ENCODE results near the gene HEATR1.
"Not testable (repeated sequence)": the region's sequence is repeated elsewhere in the genome, so short reads cannot be mapped to it uniquely, and the experiment has no call there.

Gene HEATR1

DNA sequence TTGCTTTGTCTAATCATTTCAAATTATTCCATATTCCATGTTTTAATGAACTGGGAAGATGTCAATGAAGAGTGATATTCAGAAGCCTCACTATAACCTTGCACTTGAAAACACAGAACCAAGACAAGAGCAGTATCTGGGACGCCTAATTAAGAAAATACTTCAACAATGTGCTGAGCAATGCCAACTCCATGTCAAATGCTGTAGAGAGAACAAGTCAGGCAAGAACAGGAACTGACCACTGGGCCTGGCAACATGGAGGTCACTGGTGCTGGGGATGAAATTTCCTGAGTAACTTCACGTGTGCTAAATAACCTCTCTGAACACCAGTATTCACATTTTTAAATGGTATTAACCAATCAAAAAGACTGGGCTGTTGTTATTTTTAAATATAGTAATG is 22.8 kb downstream of the HEATR1 start:
- Histone ChIP-seq H3K27me3 (ENCODE audit: insufficient read depth, low read depth) (no peaks in the 10 kb centered on the region), H3K79me2 (ENCODE audit: insufficient read depth, low read depth) (no peaks in the 10 kb centered on the region), H3K36me3 (ENCODE audit: insufficient read depth) (peaks cover 36% of the 10 kb centered on the region; the same call in 1 of the 2 replicates), H3K27ac (no peak overlapping the region), H3K9ac (no peak overlapping the region), H2AFZ (ENCODE audit: low read depth) (no peak overlapping the region), H3K4me2 (no peak overlapping the region), H4K20me1 (ENCODE audit: insufficient read depth) (no peaks in the 10 kb centered on the region; the same call in 1 of the 2 replicates), H3K4me3 (IDR thresholded peaks at IDR 0.05; ENCODE audit: insufficient read depth, low read depth, low read length) (no peak overlapping the region), H3K4me1 (ENCODE audit: low read depth, poor library complexity, severe bottlenecking) (no peaks in the 10 kb centered on the region)
- no peak for TF ChIP-seq CTCF (conservative IDR thresholded peaks at IDR 0.05; ENCODE audit: low read depth, low read length)

GRCh38 chr1:236580404-236580803 is 23.9 kb downstream of the HEATR1 start:
- H3K9ac ChIP-seq; H3K27ac ChIP-seq; H4K20me1 ChIP-seq (ENCODE audit: insufficient read depth); H3K4me3 ChIP-seq (IDR thresholded peaks at IDR 0.05; ENCODE audit: insufficient read depth, low read depth, low read length); H3K79me2 ChIP-seq (ENCODE audit: insufficient read depth, low read depth); H3K27me3 ChIP-seq (ENCODE audit: insufficient read depth, low read depth); H3K4me2 ChIP-seq; H3K4me1 ChIP-seq (ENCODE audit: low read depth, poor library complexity, severe bottlenecking); H2AFZ ChIP-seq (ENCODE audit: low read depth): not testable (repeated sequence)
- H3K36me3 ChIP-seq (ENCODE audit: insufficient read depth), result peaks cover 36% of the 10 kb centered on the region; the same call in 1 of the 2 replicates

DNA sequence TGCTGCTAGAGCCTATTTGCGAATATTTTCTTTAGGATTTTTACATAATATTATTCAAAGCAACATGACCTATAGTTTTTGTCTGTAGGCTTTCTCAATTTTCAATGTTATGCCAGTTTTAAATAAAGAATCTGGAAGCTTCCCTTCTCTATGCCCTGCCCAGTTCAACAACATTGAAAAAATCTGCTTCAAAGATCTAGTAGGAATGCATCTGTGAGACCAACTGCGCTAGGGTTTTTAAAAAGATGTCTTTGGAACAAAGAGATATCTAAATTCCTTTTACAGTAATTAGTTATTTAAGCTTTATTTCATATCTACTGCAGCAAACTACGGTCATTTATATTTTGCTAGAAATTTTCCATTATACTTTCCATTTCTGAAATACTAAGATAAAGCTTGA is 25.7 kb downstream of the HEATR1 start:
- H2AFZ ChIP-seq (ENCODE audit: low read depth), result no peak overlapping the region
- H3K4me2 ChIP-seq, result no peak overlapping the region
- H3K4me1 ChIP-seq (ENCODE audit: low read depth, poor library complexity, severe bottlenecking), result no peaks in the 10 kb centered on the region
- H3K36me3 ChIP-seq (ENCODE audit: insufficient read depth), result peaks cover 32% of the 10 kb centered on the region
- no peaks in the 10 kb centered on the region for H3K27me3 ChIP-seq (ENCODE audit: insufficient read depth, low read depth)
- H3K9ac ChIP-seq, result no peak overlapping the region
- H3K79me2 ChIP-seq (ENCODE audit: insufficient read depth, low read depth), result no peaks in the 10 kb centered on the region
- H3K27ac ChIP-seq, result no peak overlapping the region
- no peaks in the 10 kb centered on the region; the same call in 1 of the 2 replicates for H4K20me1 ChIP-seq (ENCODE audit: insufficient read depth)
- H3K4me3 ChIP-seq (IDR thresholded peaks at IDR 0.05; ENCODE audit: insufficient read depth, low read depth, low read length), result no peak overlapping the region
- no peak for TF ChIP-seq CTCF (conservative IDR thresholded peaks at IDR 0.05; ENCODE audit: low read depth, low read length)

- not testable (repeated sequence) for H3K4me1 ChIP-seq (ENCODE audit: low read depth, poor library complexity, severe bottlenecking); H3K9ac ChIP-seq; H3K27ac ChIP-seq; H3K27me3 ChIP-seq (ENCODE audit: insufficient read depth, low read depth); H3K4me3 ChIP-seq (IDR thresholded peaks at IDR 0.05; ENCODE audit: insufficient read depth, low read depth, low read length); H3K4me2 ChIP-seq; H4K20me1 ChIP-seq (ENCODE audit: insufficient read depth); H3K79me2 ChIP-seq (ENCODE audit: insufficient read depth, low read depth); H2AFZ ChIP-seq (ENCODE audit: low read depth)
- H3K36me3 ChIP-seq (ENCODE audit: insufficient read depth), result peaks cover 35% of the 10 kb centered on the region
Measured at GRCh38 chr1:236577041-236577440, 27.3 kb downstream of the HEATR1 start.

DNA sequence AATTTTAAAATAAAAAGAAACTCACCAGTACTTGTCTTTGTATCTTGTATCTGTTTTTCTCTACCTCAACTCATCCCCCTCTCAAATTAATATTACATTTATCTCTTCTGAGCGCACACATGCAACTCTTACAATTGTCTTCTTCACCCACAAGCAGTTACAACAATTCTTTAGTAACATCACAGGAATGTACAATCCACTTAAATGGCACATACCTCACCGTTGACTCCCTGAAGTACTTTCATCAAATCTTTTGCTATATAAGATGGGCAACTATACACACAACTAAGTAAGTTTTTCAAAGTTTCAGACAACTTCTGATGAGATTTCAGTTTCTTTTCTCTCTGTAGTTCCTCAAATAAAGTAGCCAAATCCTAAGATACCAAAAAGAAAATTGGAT is 28.3 kb downstream of the HEATR1 start:
- Histone ChIP-seq H3K27ac (no peak overlapping the region), H3K4me2 (no peak overlapping the region), H3K4me3 (IDR thresholded peaks at IDR 0.05; ENCODE audit: insufficient read depth, low read depth, low read length) (no peak overlapping the region), H3K27me3 (ENCODE audit: insufficient read depth, low read depth) (no peaks in the 10 kb centered on the region), H3K9ac (no peak overlapping the region), H3K79me2 (ENCODE audit: insufficient read depth, low read depth) (no peaks in the 10 kb centered on the region), H3K4me1 (ENCODE audit: low read depth, poor library complexity, severe bottlenecking) (no peaks in the 10 kb centered on the region), H4K20me1 (ENCODE audit: insufficient read depth) (no peaks in the 10 kb centered on the region; the same call in 1 of the 2 replicates), H3K36me3 (ENCODE audit: insufficient read depth) (peaks cover 31% of the 10 kb centered on the region), H2AFZ (ENCODE audit: low read depth) (no peak overlapping the region)
- TF ChIP-seq CTCF (conservative IDR thresholded peaks at IDR 0.05; ENCODE audit: low read depth, low read length), result no peak
